Esophagus (tissue), 2 donors: ENCODE measurements around the gene CFTR. TPM values are rescaled to one million over a fixed set of nuclear protein-coding genes. Genes with fewer than 3 reads are reported as not detected.
A peak's percentile ranks its signal among the peaks of the same experiment; 100 is the strongest.

ENCODE experiments used
- H3K27ac ChIP-seq, 2 donors: one replicate each; pipeline ENCODE4 v1.5.1; 2013; ENCODE audit warnings: low read depth in 2 of 2, mild to moderate bottlenecking in 2 of 2, inconsistent platforms in 1 of 2, low read length in 1 of 2, moderate library complexity in 1 of 2
- H3K27me3 ChIP-seq, 2 donors: one replicate each; pipeline ENCODE4 v1.6.1; 2013; ENCODE audit warnings: low read length in 2 of 2, control low read depth in 1 of 2, mild to moderate bottlenecking in 1 of 2; ENCODE audit not compliant: insufficient read depth in 2 of 2, control insufficient read depth in 1 of 2
- H3K36me3 ChIP-seq, 2 donors: one replicate each; pipeline ENCODE4 v1.6.1; 2013; ENCODE audit warnings: low read length in 1 of 2; ENCODE audit not compliant: control insufficient read depth in 2 of 2, insufficient read depth in 2 of 2
- H3K4me1 ChIP-seq, 2 donors: one replicate each; pipeline ENCODE4 v1.6.1; 2013; ENCODE audit warnings: low read length in 1 of 2; ENCODE audit not compliant: control insufficient read depth in 2 of 2, insufficient read depth in 2 of 2
- H3K4me3 ChIP-seq, 2 donors: one replicate each; pipeline ENCODE4 v1.5.1; 2013; ENCODE audit warnings: low read length in 2 of 2, mild to moderate bottlenecking in 2 of 2, low read depth in 1 of 2, moderate library complexity in 1 of 2
- H3K9me3 ChIP-seq, 2 donors: one replicate each; pipeline ENCODE4 v1.6.1; 2013; ENCODE audit warnings: mild to moderate bottlenecking in 2 of 2, low read depth in 1 of 2, low read length in 1 of 2, moderate library complexity in 1 of 2; ENCODE audit not compliant: control insufficient read depth in 2 of 2, insufficient read depth in 1 of 2
- WGBS, 2 donors: extraction: QIAGEN DNeasy Blood & Tissue Kit; methylation state at CpG; one replicate each; pipeline ENCODE4 v1.1.7; 2013; 5-methylcytosine and 5-hydroxymethylcytosine counted together
- polyA plus RNA-seq, 2 donors: library from polyadenylated mRNA; stranded (reverse); fragments of 200-250 nt; gene quantifications; one replicate each; pipeline ENCODE4 v1.2.3, GENCODE V29; 2013
- donor health status: healthy with polysubstance abuse.
- donor health status: Bipolar disorder and iron deficiency.

Gene CFTR
- polyA plus RNA-seq, 2 donors: 0.29 to 1.2 TPM

GRCh38 chr7:117468174-117468573 is 11.7 kb upstream of the CFTR start:
- Histone ChIP-seq H3K27ac (no peak overlapping the region), H3K4me1 (peaks cover 0 to 3% of the 10 kb centered on the region in 2 donors), H3K4me3 (no peak overlapping the region), H3K27me3 (no peaks in the 10 kb centered on the region), H3K36me3 (no peaks in the 10 kb centered on the region), H3K9me3 (no peaks in the 10 kb centered on the region)
- 89 to 94% methylated on average over 2 of the region's 2 CpGs for WGBS, 2 donors

GRCh38 chr7:117470777-117471176 is 9.0 kb upstream of the CFTR start:
- no peak overlapping the region for H3K27ac ChIP-seq
- WGBS, 2 donors: 55 to 57% methylated on average over 5 of the region's 5 CpGs
- H3K9me3 ChIP-seq: no peaks in the 10 kb centered on the region
- peaks cover 0 to 3% of the 10 kb centered on the region in 2 donors for H3K4me1 ChIP-seq
- H3K4me3 ChIP-seq: no peak overlapping the region
- H3K36me3 ChIP-seq: no peaks in the 10 kb centered on the region
- H3K27me3 ChIP-seq: no peaks in the 10 kb centered on the region

- H3K4me1 ChIP-seq: peaks cover 0 to 3% of the 10 kb centered on the region in 2 donors
- H3K9me3 ChIP-seq: no peaks in the 10 kb centered on the region
- H3K4me3 ChIP-seq: no peak overlapping the region
- H3K36me3 ChIP-seq: no peaks in the 10 kb centered on the region
- no peaks in the 10 kb centered on the region for H3K27me3 ChIP-seq
- no peak overlapping the region for H3K27ac ChIP-seq
Observed at GRCh38 chr7:117472335-117472734, 7.5 kb upstream of the CFTR start.

- no peaks in the 10 kb centered on the region for H3K27me3 ChIP-seq
- H3K9me3 ChIP-seq: no peaks in the 10 kb centered on the region
- H3K27ac ChIP-seq: no peak overlapping the region
- H3K4me3 ChIP-seq: no peak overlapping the region
- no peaks in the 10 kb centered on the region for H3K36me3 ChIP-seq
- H3K4me1 ChIP-seq: no peaks in the 10 kb centered on the region
- 81 to 82% methylated on average over 4 of the region's 4 CpGs for WGBS, 2 donors
Observed at GRCh38 chr7:117476557-117477215, 3.1 kb upstream of the CFTR start.

GRCh38 chr7:117478836-117479224 is 995 bp upstream of the CFTR start:
- WGBS, 2 donors: 35% methylated on average over 11 of the region's 11 CpGs
- Histone ChIP-seq H3K4me3 (peak overlapping the region; percentile 47 to 58), H3K27ac (no peak overlapping the region), H3K4me1 (no peaks in the 10 kb centered on the region), H3K27me3 (no peaks in the 10 kb centered on the region), H3K36me3 (no peaks in the 10 kb centered on the region), H3K9me3 (no peaks in the 10 kb centered on the region)

- H3K36me3 ChIP-seq: no peaks in the 10 kb centered on the region
- no peaks in the 10 kb centered on the region for H3K4me1 ChIP-seq
- WGBS, 2 donors: 5 to 7% methylated on average over 11 of the region's 11 CpGs
- H3K27ac ChIP-seq: no peak overlapping the region
- peak overlapping the region; percentile 47 to 58 for H3K4me3 ChIP-seq
- H3K27me3 ChIP-seq: no peaks in the 10 kb centered on the region
- H3K9me3 ChIP-seq: no peaks in the 10 kb centered on the region
Observed at GRCh38 chr7:117480055-117480362, 184 bp downstream of the CFTR start.

- Histone ChIP-seq H3K27ac (no peak overlapping the region), H3K9me3 (no peaks in the 10 kb centered on the region), H3K36me3 (no peaks in the 10 kb centered on the region), H3K4me3 (no peak overlapping the region), H3K27me3 (no peaks in the 10 kb centered on the region), H3K4me1 (no peaks in the 10 kb centered on the region)
- 32 to 37% methylated on average over 2 of the region's 2 CpGs for WGBS, 2 donors
Observed at GRCh38 chr7:117480978-117481377, 1.2 kb downstream of the CFTR start.

- Histone ChIP-seq H3K27ac (no peak overlapping the region), H3K9me3 (no peaks in the 10 kb centered on the region), H3K4me3 (no peak overlapping the region), H3K36me3 (no peaks in the 10 kb centered on the region), H3K27me3 (no peaks in the 10 kb centered on the region), H3K4me1 (no peaks in the 10 kb centered on the region)
- WGBS, 2 donors: 39 to 47% methylated on average over 2 of the region's 2 CpGs
Observed at GRCh38 chr7:117485118-117485620, 5.3 kb downstream of the CFTR start.

GRCh38 chr7:117489016-117489415 is 9.2 kb downstream of the CFTR start:
- Histone ChIP-seq H3K4me1 (no peaks in the 10 kb centered on the region), H3K27me3 (no peaks in the 10 kb centered on the region), H3K9me3 (no peaks in the 10 kb centered on the region), H3K36me3 (no peaks in the 10 kb centered on the region), H3K4me3 (no peak overlapping the region), H3K27ac (no peak overlapping the region)
- WGBS, 2 donors: 77 to 89% methylated on average over 3 of the region's 3 CpGs

- H3K9me3 ChIP-seq: no peaks in the 10 kb centered on the region
- no peak overlapping the region for H3K4me3 ChIP-seq
- H3K4me1 ChIP-seq: no peaks in the 10 kb centered on the region
- 82 to 93% methylated on average over 2 of the region's 2 CpGs for WGBS, 2 donors
- no peak overlapping the region for H3K27ac ChIP-seq
- H3K36me3 ChIP-seq: no peaks in the 10 kb centered on the region
- H3K27me3 ChIP-seq: no peaks in the 10 kb centered on the region
Observed at GRCh38 chr7:117489430-117489829, 9.6 kb downstream of the CFTR start.
